ENCODE data around the gene NFIA.

GRCh38 chr1:61506236-61506635 lies 423.9 kb downstream of the NFIA start:
- TF ChIP-seq EZH2phosphoT487 (IDR thresholded peaks at IDR 0.05; ENCODE audit: borderline replicate concordance, low read length) (no peak), CTCF (conservative IDR thresholded peaks at IDR 0.05; ENCODE audit: low read depth, low read length) (no peak), EZH2 (IDR thresholded peaks at IDR 0.05; ENCODE audit: low read length, unreplicated experiment) (no peak)

All from PC-3 (cell line).